BJ (cell line): ENCODE results near the gene OR2T11. TPM values are rescaled to one million over a fixed set of nuclear protein-coding genes. Genes with fewer than 3 reads are reported as not detected.

Source experiments
- CTCF ChIA-PET: fragments of 350-600 bp; formaldehyde crosslinking; extraction: SDS; loops from one replicate; lab custom pipeline; 2021; ENCODE audit warnings: antibody characterized with exemption, inconsistent platforms; lab: Yijun Ruan, JAX
- POLR2A ChIA-PET: fragments of 300-600 bp; sonication (Branson Sonifier 250); formaldehyde crosslinking; extraction: SDS; loops from one replicate; lab custom pipeline; 2021; ENCODE audit warnings: antibody characterized with exemption; lab: Charles Lee
- DNase-seq: peaks from one replicate; pipeline ENCODE4 v3.0.0-alpha.2; 2011; ENCODE audit warnings: low read depth
- H3K27me3 ChIP-seq: 2 replicates; pipeline ENCODE4 v1.6.0; 2011; ENCODE audit warnings: low read length; ENCODE audit not compliant: control insufficient read depth, insufficient read depth
- H3K36me3 ChIP-seq: 2 replicates; pipeline ENCODE4 v1.5.1; 2011; ENCODE audit warnings: low read length; ENCODE audit not compliant: control insufficient read depth, insufficient read depth
- H3K4me3 ChIP-seq: 2 replicates; pipeline ENCODE4 v1.5.1; 2011; ENCODE audit warnings: low read depth, mild to moderate bottlenecking, control low read depth, low read length
- polyA plus RNA-seq: library from polyadenylated mRNA; depleted of rRNA; stranded (reverse); fragments of >200 nt; gene quantifications from 2 replicates; pipeline ENCODE4 v1.2.3, GENCODE V29; 2011
- TF ChIP-seq, protein P1 (sequence below): IDR thresholded peaks from 2 replicates; pipeline ENCODE4 v1.5.1; 2011; ENCODE audit warnings: low read depth, mild to moderate bottlenecking, control low read depth, inconsistent platforms, low read length, moderate library complexity; ENCODE audit not compliant: insufficient read depth

The OR2T11 gene
- polyA plus RNA-seq, 1 experiment: not detected

DNA sequence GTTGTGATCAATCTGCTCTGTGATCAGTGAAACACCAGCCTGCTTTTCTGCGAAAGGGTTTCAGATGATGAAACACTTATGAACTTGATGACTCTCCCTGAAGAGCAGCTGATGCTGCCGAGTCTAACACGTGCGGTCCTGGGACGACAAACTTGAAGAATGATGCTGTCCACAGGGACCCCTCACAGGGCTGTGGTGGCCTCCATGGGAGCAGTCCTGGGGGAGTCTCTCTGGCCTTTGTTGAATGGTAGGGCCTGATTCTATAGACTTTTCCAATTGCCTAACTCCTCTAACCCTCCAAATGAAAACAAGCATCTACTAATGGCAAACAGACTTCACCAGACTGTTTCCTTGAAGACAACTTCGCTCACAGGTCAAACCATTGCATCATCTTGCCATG is 37.3 kb downstream of the OR2T11 start, which contains the start of gene OR2T10:
Gene OR2T10 (minus strand): TSS at position 112 of the 400 bp plus-strand sequence. CDS start 3,932 bp downstream, outside the sequence.
- H3K27me3 ChIP-seq: no peaks in the 10 kb centered on the region
- CTCF ChIA-PET: no interaction called here
- TF ChIP-seq, protein P1, sequence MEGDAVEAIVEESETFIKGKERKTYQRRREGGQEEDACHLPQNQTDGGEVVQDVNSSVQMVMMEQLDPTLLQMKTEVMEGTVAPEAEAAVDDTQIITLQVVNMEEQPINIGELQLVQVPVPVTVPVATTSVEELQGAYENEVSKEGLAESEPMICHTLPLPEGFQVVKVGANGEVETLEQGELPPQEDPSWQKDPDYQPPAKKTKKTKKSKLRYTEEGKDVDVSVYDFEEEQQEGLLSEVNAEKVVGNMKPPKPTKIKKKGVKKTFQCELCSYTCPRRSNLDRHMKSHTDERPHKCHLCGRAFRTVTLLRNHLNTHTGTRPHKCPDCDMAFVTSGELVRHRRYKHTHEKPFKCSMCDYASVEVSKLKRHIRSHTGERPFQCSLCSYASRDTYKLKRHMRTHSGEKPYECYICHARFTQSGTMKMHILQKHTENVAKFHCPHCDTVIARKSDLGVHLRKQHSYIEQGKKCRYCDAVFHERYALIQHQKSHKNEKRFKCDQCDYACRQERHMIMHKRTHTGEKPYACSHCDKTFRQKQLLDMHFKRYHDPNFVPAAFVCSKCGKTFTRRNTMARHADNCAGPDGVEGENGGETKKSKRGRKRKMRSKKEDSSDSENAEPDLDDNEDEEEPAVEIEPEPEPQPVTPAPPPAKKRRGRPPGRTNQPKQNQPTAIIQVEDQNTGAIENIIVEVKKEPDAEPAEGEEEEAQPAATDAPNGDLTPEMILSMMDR: no peak
- no peaks in the 10 kb centered on the region for H3K36me3 ChIP-seq
- DNase-seq: no peak
- POLR2A ChIA-PET: no interaction called here
- H3K4me3 ChIP-seq: no peak within 1 kb of the TSS

DNA sequence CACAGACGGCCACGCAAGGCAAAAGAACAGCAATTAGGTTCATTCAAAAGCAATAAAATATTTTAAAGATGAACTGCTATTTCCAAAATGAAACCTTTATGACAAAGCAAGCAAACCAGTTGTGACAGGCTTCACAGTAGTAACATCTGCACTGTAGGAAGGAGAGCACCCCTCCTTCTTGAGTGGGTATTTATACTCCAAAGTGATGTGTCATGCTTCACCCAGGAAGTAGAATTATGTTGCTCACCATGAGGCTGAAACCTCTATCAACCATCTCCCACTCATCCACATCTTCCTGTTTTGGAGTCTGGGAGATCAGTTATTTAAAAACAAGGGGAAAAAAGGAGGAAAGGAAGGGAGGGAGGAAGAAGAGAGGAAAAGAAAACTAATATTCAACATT is 38.3 kb downstream of the OR2T11 start:
- TF ChIP-seq, protein P1: no peak
- H3K4me3 ChIP-seq: no peak overlapping the region
- ChIA-PET CTCF (no interaction called here), POLR2A (no interaction called here)
- no peaks in the 10 kb centered on the region for H3K36me3 ChIP-seq
- no peak for DNase-seq
- H3K27me3 ChIP-seq: no peaks in the 10 kb centered on the region

DNA sequence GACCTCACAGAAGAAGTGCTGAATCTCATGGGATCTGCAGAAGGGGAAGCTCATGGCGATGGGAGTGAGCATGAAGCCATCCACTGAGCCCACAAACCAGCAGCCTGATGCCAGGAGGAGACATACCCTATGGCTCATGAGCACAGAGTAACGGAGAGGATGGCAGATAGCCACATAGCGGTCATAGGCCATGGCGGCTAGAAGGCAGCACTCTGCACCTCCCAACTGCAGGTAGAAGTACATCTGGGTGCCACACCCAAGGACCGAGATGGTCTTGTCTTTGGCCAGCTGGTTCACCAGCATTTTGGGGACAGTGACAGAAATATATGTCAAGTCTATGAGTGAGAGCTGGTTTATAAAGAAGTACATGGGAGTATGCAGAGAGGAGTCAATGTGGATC is 41.7 kb downstream of the OR2T11 start:
- POLR2A ChIA-PET: no interaction called here
- CTCF ChIA-PET: no interaction called here
- TF ChIP-seq, protein P1: no peak
- H3K36me3 ChIP-seq: no peaks in the 10 kb centered on the region
- DNase-seq: no peak
- no peaks in the 10 kb centered on the region for H3K27me3 ChIP-seq
- H3K4me3 ChIP-seq: no peak overlapping the region

DNA sequence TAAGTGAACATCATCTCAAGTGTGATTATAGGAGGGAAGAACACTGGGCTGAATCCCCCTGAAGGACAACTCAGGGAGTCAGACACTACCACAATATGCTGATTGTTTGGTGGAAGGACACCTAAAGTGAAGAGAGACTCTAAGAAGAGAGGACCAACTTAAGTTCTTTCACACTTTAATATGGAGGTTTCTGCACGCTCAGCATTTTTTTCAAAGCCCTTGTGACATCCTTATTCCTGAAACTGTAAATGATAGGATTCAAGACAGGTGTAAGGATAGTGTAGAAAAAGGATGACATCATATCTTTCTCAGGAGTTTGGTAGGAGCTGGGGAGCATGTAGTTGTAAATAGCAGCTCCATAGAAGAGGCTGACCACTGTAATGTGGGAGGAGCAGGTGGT is 42.2 kb downstream of the OR2T11 start:
- no peak overlapping the region for H3K4me3 ChIP-seq
- H3K36me3 ChIP-seq: no peaks in the 10 kb centered on the region
- ChIA-PET POLR2A (no interaction called here), CTCF (no interaction called here)
- TF ChIP-seq, protein P1: no peak
- no peaks in the 10 kb centered on the region for H3K27me3 ChIP-seq
- DNase-seq: no peak

DNA sequence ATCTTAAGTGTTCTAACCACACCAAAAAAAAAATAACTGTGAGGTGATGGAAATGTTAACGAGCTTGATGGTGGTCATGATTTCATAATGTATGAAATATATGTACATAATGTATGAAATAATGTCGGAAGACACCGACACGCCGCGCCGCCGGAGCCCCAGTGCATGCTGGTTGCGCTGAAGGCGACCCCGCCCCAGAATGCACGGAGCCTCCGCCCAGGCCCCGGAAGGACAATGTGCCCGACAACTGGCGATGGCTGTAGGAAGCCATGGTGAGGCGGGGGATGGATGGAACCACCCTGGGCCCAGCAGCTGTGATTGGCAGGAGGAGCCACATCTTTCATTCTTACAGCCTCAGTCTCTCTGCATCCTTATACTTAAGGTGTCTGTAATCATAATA is 44.8 kb downstream of the OR2T11 start:
- TF ChIP-seq, protein P1: no peak
- DNase-seq: no peak
- ChIA-PET POLR2A (no interaction called here), CTCF (no interaction called here)
- H3K27me3 ChIP-seq: no peaks in the 10 kb centered on the region
- H3K4me3 ChIP-seq: no peak overlapping the region
- no peaks in the 10 kb centered on the region for H3K36me3 ChIP-seq
